K562 (cell line): ENCODE measurements around the gene ZNRD2. TPM values are rescaled to one million over a fixed set of nuclear protein-coding genes. Genes with fewer than 3 reads are reported as not detected.

Experiments used
- DMBX1 ChIP-seq: fragments of 250-450 bp; sonication (Bioruptor Pico); IDR thresholded peaks from 2 replicates; pipeline ENCODE4 v1.8.0; 2022; ENCODE audit warnings: inconsistent platforms, mild to moderate bottlenecking, moderate library complexity, borderline replicate concordance
- MBD2 ChIP-seq: sonication (generic); IDR thresholded peaks from 2 replicates; pipeline ENCODE4 v1.6.1; 2016; ENCODE audit warnings: low read depth, borderline replicate concordance
- NFIC ChIP-seq: fragments of 450-650 bp; IDR thresholded peaks from 2 replicates; pipeline ENCODE4 v1.6.1; 2017; ENCODE audit warnings: mild to moderate bottlenecking, inconsistent platforms
- PURB ChIP-seq: sonication (generic); formaldehyde crosslinking; IDR thresholded peaks from 2 replicates; pipeline ENCODE4 v1.9.0; 2021; ENCODE audit warnings: low read depth, mild to moderate bottlenecking, missing genetic modification reagents
- RFX1 ChIP-seq: fragments of 450-650 bp; IDR thresholded peaks from 2 replicates; pipeline ENCODE4 v1.6.1; 2016; ENCODE audit warnings: mild to moderate bottlenecking, moderate library complexity
- RUNX1 ChIP-seq: sonication (generic); IDR thresholded peaks from 2 replicates; pipeline ENCODE4 v1.6.1; 2016; ENCODE audit warnings: antibody characterized with exemption, low read depth
- TAF7 ChIP-seq: fragments of 450-650 bp; IDR thresholded peaks from 2 replicates; pipeline ENCODE4 v1.6.1; 2016; ENCODE audit warnings: missing genetic modification characterization, missing compliant biosample characterization
- TBP ChIP-seq: optimal IDR thresholded peaks from 2 replicates; pipeline ENCODE3; 2011; ENCODE audit warnings: low read depth, low read length, improper control_type of control experiment
- TEAD1 ChIP-seq, 2 experiments: fragments of 450-650 bp in 1 of 2; sonication (generic) in 1 of 2; formaldehyde crosslinking; IDR thresholded peaks; 2 replicates each; pipeline versions ENCODE4 v1.4.0 to v1.8.0; 2020 to 2022; ENCODE audit warnings: mild to moderate bottlenecking in 2 of 2, missing genetic modification reagents in 1 of 2
- ZBTB33 ChIP-seq: sonication (generic); formaldehyde crosslinking; IDR thresholded peaks from 2 replicates; pipeline ENCODE4 v1.8.1; 2023; ENCODE audit warnings: mild to moderate bottlenecking, missing genetic modification reagents
- ZBTB40 ChIP-seq, 2 experiments: fragments of 450-650 bp in 1 of 2; sonication (generic) in 1 of 2; formaldehyde crosslinking in 1 of 2; IDR thresholded peaks; 2 replicates each; pipeline versions ENCODE4 v1.7.1 to v1.9.0; 2016 to 2022; ENCODE audit warnings: inconsistent platforms in 1 of 2, mild to moderate bottlenecking in 1 of 2, missing genetic modification reagents in 1 of 2
- ZC3H8 ChIP-seq: fragments of 450-650 bp; IDR thresholded peaks from 2 replicates; pipeline ENCODE4 v1.6.1; 2017
- ZNF766 ChIP-seq: fragments of 200-800 bp; sonication (Bioruptor generic); conservative IDR thresholded peaks from 2 replicates; pipeline ENCODE4 v1.6.1; 2016; ENCODE audit warnings: missing genetic modification characterization, missing compliant biosample characterization
- polyA plus RNA-seq, 8 experiments: library from polyadenylated mRNA; depleted of rRNA in 4 of 8; stranded (reverse) in 5 of 8; unstranded in 3 of 8; fragments of >200 nt; fragmentation: Nextera tagmentation in 2 of 8; fragmentation: Illumina TruSeq in 1 of 8; extraction: Ambion mirVana in 2 of 8; extraction: Trizol in 1 of 8; gene quantifications; 2 replicates each; pipeline versions ENCODE4 v1.2.1 to v1.2.3, GENCODE V29; 2011 to 2014; ENCODE audit warnings: inconsistent platforms in 1 of 8, missing spikeins in 1 of 8
- total RNA-seq, 7 experiments: library from RNA; depleted of rRNA in 6 of 7; stranded (reverse); fragments of >200 nt in 6 of 7; fragmentation: Illumina TruSeq in 2 of 7; extraction: Trizol in 2 of 7; gene quantifications; 2 replicates each; pipeline versions ENCODE4 v1.2.1 to v1.2.3, GENCODE V29; 2011 to 2021; ENCODE audit warnings: low replicate concordance in 1 of 7
- TF ChIP-seq, protein P1 (sequence below): fragments of 450-650 bp; formaldehyde crosslinking; IDR thresholded peaks from 2 replicates; pipeline ENCODE4 v1.4.0; 2022; ENCODE audit warnings: missing genetic modification characterization

Gene ZNRD2
- total and polyA plus RNA-seq, 9 of the 15 experiments (the other 6 are each of a cell fraction or from before 2014, with no cell fraction given) = 13.4 to 129 (median 60.4) TPM

GRCh38 chr11:65569973-65570918, at the start of gene ZNRD2 (continued):
- TF ChIP-seq ZBTB40 (IDR thresholded peaks at IDR 0.05) (peak; percentile 98), ZBTB40 (CRISPR knock-in tag; IDR thresholded peaks at IDR 0.05) (no peak), PURB (CRISPR knock-in tag) (no peak), ZC3H8 (no peak), MBD2 (peak; percentile 83), TBP (peak; percentile 38), NFIC (peak; percentile 19; the same call in 1 of the 2 replicates), ZNF766 (no peak), ZBTB33 (no peak), TAF7 (tag) (0 out of 2 replicates have a peak, but pooled peaks have one; percentile 42), DMBX1 (CRISPR knock-in tag) (no peak), RFX1 (peak; percentile 92), RUNX1 (peak; percentile 71; the same call in 1 of the 2 replicates), TEAD1 (CRISPR knock-in tag; IDR thresholded peaks at IDR 0.05) (peak in 1 of 2 experiments; percentile 30; a peak in 1 of 4 replicates)
- TF ChIP-seq, protein P1, sequence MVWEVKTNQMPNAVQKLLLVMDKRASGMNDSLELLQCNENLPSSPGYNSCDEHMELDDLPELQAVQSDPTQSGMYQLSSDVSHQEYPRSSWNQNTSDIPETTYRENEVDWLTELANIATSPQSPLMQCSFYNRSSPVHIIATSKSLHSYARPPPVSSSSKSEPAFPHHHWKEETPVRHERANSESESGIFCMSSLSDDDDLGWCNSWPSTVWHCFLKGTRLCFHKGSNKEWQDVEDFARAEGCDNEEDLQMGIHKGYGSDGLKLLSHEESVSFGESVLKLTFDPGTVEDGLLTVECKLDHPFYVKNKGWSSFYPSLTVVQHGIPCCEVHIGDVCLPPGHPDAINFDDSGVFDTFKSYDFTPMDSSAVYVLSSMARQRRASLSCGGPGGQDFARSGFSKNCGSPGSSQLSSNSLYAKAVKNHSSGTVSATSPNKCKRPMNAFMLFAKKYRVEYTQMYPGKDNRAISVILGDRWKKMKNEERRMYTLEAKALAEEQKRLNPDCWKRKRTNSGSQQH (CRISPR knock-in tag) = peak; percentile 54; the same call in 1 of the 2 replicates
